OCI-LY7 (cell line): Measurements from ENCODE around the gene CASP4. TPM values are rescaled to one million over a fixed set of nuclear protein-coding genes. Genes with fewer than 3 reads are reported as not detected.

ENCODE experiments used
- BruUV-seq: library from RNA; stranded (reverse); fragments of 400-500 nt; replicated peaks from 2 replicates; lab custom pipeline; 2021; lab: Mats Ljungman, UMichigan
- CTCF ChIA-PET: fragments of 300-600 bp; sonication (Branson Sonifier 250); formaldehyde crosslinking; loops from one replicate; lab custom pipeline; 2022; ENCODE audit warnings: antibody characterized with exemption; ENCODE audit not compliant: unreplicated experiment; lab: Charles Lee
- POLR2A ChIA-PET: fragments of 300-600 bp; sonication (Branson Sonifier 250); formaldehyde crosslinking; loops from one replicate; lab custom pipeline; 2022; ENCODE audit warnings: antibody characterized with exemption; lab: Charles Lee
- DNase-seq: peaks from one replicate; pipeline ENCODE4 v3.0.0-alpha.2; 2015; ENCODE audit warnings: low spot score
- H2AFZ ChIP-seq: fragments of 200-600 bp; sonication (generic), shearing (Covaris generic); 2 replicates; pipeline ENCODE4 v1.6.1; 2014; ENCODE audit warnings: mild to moderate bottlenecking, antibody characterized with exemption, low read length, moderate library complexity
- H3K27ac ChIP-seq: fragments of 200-600 bp; sonication (generic); 2 replicates; pipeline ENCODE4 v1.5.1; 2014; ENCODE audit warnings: mixed run types, low read depth, mild to moderate bottlenecking, moderate library complexity, low read length, inconsistent platforms; ENCODE audit not compliant: poor library complexity, severe bottlenecking
- H3K36me3 ChIP-seq: fragments of 200-600 bp; sonication (generic); 2 replicates; pipeline ENCODE4 v1.6.1; 2014; ENCODE audit warnings: mild to moderate bottlenecking, antibody characterized with exemption, low read length, moderate library complexity, mixed read lengths; ENCODE audit not compliant: insufficient read depth
- H3K4me1 ChIP-seq: fragments of 200-600 bp; sonication (generic); 2 replicates; pipeline ENCODE4 v1.5.1; 2014; ENCODE audit warnings: mild to moderate bottlenecking, low read length; ENCODE audit not compliant: insufficient read depth, poor library complexity, severe bottlenecking
- H3K4me2 ChIP-seq: fragments of 200-600 bp; sonication (generic); 2 replicates; pipeline ENCODE4 v1.6.1; 2014; ENCODE audit warnings: mild to moderate bottlenecking, low read length
- H3K4me3 ChIP-seq: fragments of 200-600 bp; sonication (generic); 2 replicates; pipeline ENCODE4 v1.5.1; 2014; ENCODE audit warnings: mild to moderate bottlenecking, low read depth, low read length; ENCODE audit not compliant: poor library complexity, severe bottlenecking
- H3K79me2 ChIP-seq: fragments of 200-600 bp; sonication (generic); 2 replicates; pipeline ENCODE4 v1.6.1; 2016; ENCODE audit warnings: low read depth, mild to moderate bottlenecking, low read length, moderate library complexity, mixed read lengths; ENCODE audit not compliant: insufficient read depth
- H3K9me2 ChIP-seq: fragments of 200-600 bp; sonication (generic); 2 replicates; pipeline ENCODE4 v1.6.1; 2016; ENCODE audit warnings: mild to moderate bottlenecking, low read length, mixed read lengths; ENCODE audit not compliant: insufficient read depth
- H3K9me3 ChIP-seq: fragments of 200-600 bp; sonication (generic); 2 replicates; pipeline ENCODE4 v1.6.1; 2014; ENCODE audit warnings: mild to moderate bottlenecking, mixed run types, low read length, mixed read lengths
- H4K20me1 ChIP-seq: fragments of 200-600 bp; sonication (generic); 2 replicates; pipeline ENCODE4 v1.6.1; 2014; ENCODE audit warnings: mild to moderate bottlenecking, antibody characterized with exemption, low read length, moderate library complexity, mixed read lengths; ENCODE audit not compliant: insufficient read depth
- EZH2phosphoT487 ChIP-seq: fragments of 200-600 bp; sonication (generic); IDR thresholded peaks from 2 replicates; pipeline ENCODE4 v1.6.1; 2018; ENCODE audit warnings: low read depth, borderline replicate concordance, mild to moderate bottlenecking, mixed run types, antibody characterized with exemption, low read length, moderate library complexity, mixed read lengths
- intact Hi-C: fragments of 100-400 bp; cut with micrococcal nuclease; formaldehyde crosslinking; loops from one replicate; pipeline ENCODE4 v1.10.0; 2022; ENCODE audit not compliant: unreplicated experiment
- total RNA-seq, 2 experiments: library from RNA; depleted of rRNA in 1 of 2; stranded (reverse); fragments of >200 nt in 1 of 2; shearing (Covaris generic) in 1 of 2; gene quantifications; 2 replicates each; pipeline ENCODE4 v1.2.3, GENCODE V29; 2014 to 2022

The CASP4 gene
- total RNA-seq, 2 experiments from 2014 or later, result 0.88 to 1.6 TPM

DNA sequence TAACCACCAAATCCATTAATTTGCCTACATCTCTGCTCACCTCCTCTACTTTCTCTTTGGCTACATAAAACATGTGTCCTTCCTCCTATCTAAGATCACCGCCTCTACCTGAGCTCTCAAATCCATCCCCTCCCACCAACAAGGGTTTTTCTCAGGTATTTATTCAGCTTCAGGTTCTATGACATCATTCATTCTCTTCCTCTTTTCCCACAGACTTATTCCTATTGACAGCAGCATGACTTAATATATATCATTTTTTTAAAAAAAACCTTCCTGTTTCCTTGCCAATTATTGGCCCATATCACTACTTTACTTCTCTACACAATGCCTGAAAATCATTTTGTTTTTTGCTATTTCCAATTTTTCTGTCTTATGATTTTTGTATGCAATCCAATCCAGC lies 74.5 kb downstream of the CASP4 start:
- H4K20me1 ChIP-seq, result no peaks in the 10 kb centered on the region
- ChIA-PET CTCF (no interaction called here), POLR2A (no interaction called here)
- H3K4me1 ChIP-seq, result no peaks in the 10 kb centered on the region
- no peaks in the 10 kb centered on the region for H3K79me2 ChIP-seq
- H3K4me3 ChIP-seq, result no peak overlapping the region
- TF ChIP-seq EZH2phosphoT487, result no peak
- H3K27ac ChIP-seq, result no peak overlapping the region
- H3K36me3 ChIP-seq, result no peaks in the 10 kb centered on the region
- no peak for DNase-seq
- H2AFZ ChIP-seq, result no peak overlapping the region
- H3K9me2 ChIP-seq, result no peaks in the 10 kb centered on the region
- H3K9me3 ChIP-seq, result no peaks in the 10 kb centered on the region
- no TSS peak for BruUV-seq
- intact Hi-C loops, result no loop called here
- no peak overlapping the region for H3K4me2 ChIP-seq

Other genes starting within 250 kb of the CASP4 start
- not detected in 2 replicates for gene CASP12, start 70.1 kb downstream of the CASP4 start, total RNA-seq (2014; rRNA removed; shearing (Covaris generic))
- not detected in 2 replicates for gene CASP12, start 70.1 kb downstream of the CASP4 start, total RNA-seq (2022)
- gene CASP5, start 54.6 kb upstream of the CASP4 start, total RNA-seq (2014; rRNA removed; shearing (Covaris generic)), result not detected in 2 replicates
- not detected in 2 replicates for gene CASP5, start 54.6 kb upstream of the CASP4 start, total RNA-seq (2022)
- gene CASP1, start 66.6 kb upstream of the CASP4 start, total RNA-seq (2014; rRNA removed; shearing (Covaris generic)), result 0.26 TPM in 1 of 2 replicates, not detected in the other
- 0.99 TPM in 1 of 2 replicates, not detected in the other for gene CASP1, start 66.6 kb upstream of the CASP4 start, total RNA-seq (2022)
- 0.44 and 1.4 TPM in 2 replicates for gene CARD16, start 76.8 kb upstream of the CASP4 start, total RNA-seq (2014; rRNA removed; shearing (Covaris generic))
- gene CARD16, start 76.8 kb upstream of the CASP4 start, total RNA-seq (2022), result 0.42 TPM in 1 of 2 replicates, not detected in the other
- not detected in 2 replicates for gene CARD18, start 171.2 kb upstream of the CASP4 start, total RNA-seq (2014; rRNA removed; shearing (Covaris generic))
- not detected in 2 replicates for gene CARD18, start 171.2 kb upstream of the CASP4 start, total RNA-seq (2022)